BE2C (cell line): Measurements from ENCODE around the gene TSPOAP1.

Experiments
- DNase-seq: peaks from one replicate; pipeline ENCODE4 v3.0.0-alpha.2; 2020
- H3K27me3 ChIP-seq: fragments of 250-450 bp; sonication (Bioruptor Pico); 2 replicates; pipeline ENCODE4 v1.5.1; 2020; ENCODE audit warnings: mild to moderate bottlenecking
- H3K36me3 ChIP-seq: fragments of 250-450 bp; sonication (Bioruptor Pico); 2 replicates; pipeline ENCODE4 v1.5.1; 2020; ENCODE audit warnings: mild to moderate bottlenecking
- H3K4me1 ChIP-seq: fragments of 250-450 bp; sonication (Bioruptor Pico); 2 replicates; pipeline ENCODE4 v1.5.1; 2020
- H3K4me3 ChIP-seq: 2 replicates; pipeline ENCODE4 v1.5.1; 2011; ENCODE audit warnings: low read depth, low read length
- H3K9me3 ChIP-seq: fragments of 250-450 bp; sonication (Bioruptor Pico); 2 replicates; pipeline ENCODE4 v1.5.1; 2020
- TF ChIP-seq, protein P1 (sequence below): IDR thresholded peaks from 2 replicates; pipeline ENCODE4 v1.5.1; 2012; ENCODE audit warnings: mild to moderate bottlenecking, low read depth, low read length

TSPOAP1 gene

DNA sequence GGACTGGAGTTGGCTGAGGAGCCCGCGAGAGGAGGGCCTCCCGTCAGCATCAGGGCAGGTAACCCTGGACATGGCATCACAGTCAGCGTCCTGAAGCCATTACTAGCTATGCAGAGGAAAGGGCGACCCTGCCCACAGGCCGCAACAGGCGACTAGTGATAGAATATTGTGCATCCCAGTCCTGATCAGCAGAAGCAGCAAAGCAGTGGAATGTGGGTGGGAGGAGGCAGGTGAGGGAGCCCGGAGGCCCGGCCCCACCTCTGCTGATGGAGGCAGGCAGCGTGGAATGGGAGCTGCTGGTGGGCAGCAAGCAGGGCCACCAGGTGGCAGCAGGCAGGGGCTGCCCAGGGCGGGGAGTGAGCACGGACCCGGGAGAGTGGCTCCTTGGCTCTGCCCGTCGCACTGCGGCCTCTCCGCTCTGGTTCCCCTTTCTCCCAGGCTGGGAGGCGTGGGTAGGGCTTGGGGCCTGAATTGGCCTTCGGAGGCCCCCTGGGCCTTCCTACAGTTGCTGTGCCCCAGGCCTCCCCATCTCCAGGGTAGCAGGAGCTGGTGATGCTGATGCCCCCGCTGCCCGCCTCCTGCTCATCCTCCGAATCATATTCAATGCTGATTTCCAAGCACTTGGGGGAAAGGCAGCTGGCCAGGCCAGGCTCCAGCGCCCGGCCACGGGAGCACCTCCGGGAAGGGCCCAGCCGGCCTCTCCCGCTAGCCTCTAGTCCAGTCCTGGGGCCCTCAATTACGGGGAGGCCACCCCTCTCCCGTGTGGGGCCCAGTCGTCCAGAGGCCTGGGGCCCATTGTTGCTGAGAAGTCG lies 20.2 kb downstream of the TSPOAP1 start:
- Histone ChIP-seq H3K27me3 (peaks cover 7% of the 10 kb centered on the region; the same call in 1 of the 2 replicates), H3K9me3 (no peaks in the 10 kb centered on the region), H3K4me3 (no peak overlapping the region), H3K4me1 (no peaks in the 10 kb centered on the region), H3K36me3 (no peaks in the 10 kb centered on the region)
- peak; percentile 62 for DNase-seq
- TF ChIP-seq, protein P1, sequence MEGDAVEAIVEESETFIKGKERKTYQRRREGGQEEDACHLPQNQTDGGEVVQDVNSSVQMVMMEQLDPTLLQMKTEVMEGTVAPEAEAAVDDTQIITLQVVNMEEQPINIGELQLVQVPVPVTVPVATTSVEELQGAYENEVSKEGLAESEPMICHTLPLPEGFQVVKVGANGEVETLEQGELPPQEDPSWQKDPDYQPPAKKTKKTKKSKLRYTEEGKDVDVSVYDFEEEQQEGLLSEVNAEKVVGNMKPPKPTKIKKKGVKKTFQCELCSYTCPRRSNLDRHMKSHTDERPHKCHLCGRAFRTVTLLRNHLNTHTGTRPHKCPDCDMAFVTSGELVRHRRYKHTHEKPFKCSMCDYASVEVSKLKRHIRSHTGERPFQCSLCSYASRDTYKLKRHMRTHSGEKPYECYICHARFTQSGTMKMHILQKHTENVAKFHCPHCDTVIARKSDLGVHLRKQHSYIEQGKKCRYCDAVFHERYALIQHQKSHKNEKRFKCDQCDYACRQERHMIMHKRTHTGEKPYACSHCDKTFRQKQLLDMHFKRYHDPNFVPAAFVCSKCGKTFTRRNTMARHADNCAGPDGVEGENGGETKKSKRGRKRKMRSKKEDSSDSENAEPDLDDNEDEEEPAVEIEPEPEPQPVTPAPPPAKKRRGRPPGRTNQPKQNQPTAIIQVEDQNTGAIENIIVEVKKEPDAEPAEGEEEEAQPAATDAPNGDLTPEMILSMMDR: peak; percentile 53

GRCh38 chr17:58307468-58308172 lies 21.0 kb downstream of the TSPOAP1 start:
- H3K9me3 ChIP-seq: no peaks in the 10 kb centered on the region
- peaks cover 7% of the 10 kb centered on the region; the same call in 1 of the 2 replicates for H3K27me3 ChIP-seq
- H3K4me3 ChIP-seq: no peak overlapping the region
- no peaks in the 10 kb centered on the region for H3K36me3 ChIP-seq
- no peaks in the 10 kb centered on the region for H3K4me1 ChIP-seq
- TF ChIP-seq, protein P1: no peak
- no peak for DNase-seq

GRCh38 chr17:58306131-58306951 lies 22.3 kb downstream of the TSPOAP1 start:
- H3K27me3 ChIP-seq: peaks cover 7% of the 10 kb centered on the region; the same call in 1 of the 2 replicates
- H3K36me3 ChIP-seq: no peaks in the 10 kb centered on the region
- H3K9me3 ChIP-seq: no peaks in the 10 kb centered on the region
- DNase-seq: no peak
- TF ChIP-seq, protein P1: no peak
- no peak overlapping the region for H3K4me3 ChIP-seq
- H3K4me1 ChIP-seq: no peaks in the 10 kb centered on the region

DNA sequence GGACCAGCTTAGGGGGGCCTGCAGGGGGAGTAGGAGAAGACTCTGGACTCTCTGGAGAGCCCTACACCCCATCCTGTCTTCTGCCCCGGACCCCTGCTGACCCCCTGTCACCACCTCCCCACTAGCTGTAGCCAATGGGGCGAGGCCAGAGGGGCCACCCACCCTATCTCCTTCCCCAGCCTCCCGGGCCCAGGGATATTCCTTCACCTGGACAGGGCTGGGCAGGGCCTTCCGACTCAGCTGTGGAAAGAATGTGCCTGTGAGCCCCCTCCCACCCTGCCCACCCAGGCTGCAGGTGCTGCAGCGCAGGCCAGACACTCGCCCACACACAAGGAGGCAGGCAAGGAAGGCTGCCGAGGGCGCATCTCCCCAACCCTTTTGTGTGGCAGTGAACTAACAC lies 23.0 kb downstream of the TSPOAP1 start:
- no peaks in the 10 kb centered on the region for H3K9me3 ChIP-seq
- no peak overlapping the region for H3K4me3 ChIP-seq
- no peaks in the 10 kb centered on the region for H3K36me3 ChIP-seq
- peaks cover 10% of the 10 kb centered on the region for H3K27me3 ChIP-seq
- H3K4me1 ChIP-seq: no peaks in the 10 kb centered on the region
- no peak for DNase-seq
- TF ChIP-seq, protein P1: no peak

- Histone ChIP-seq H3K36me3 (no peaks in the 10 kb centered on the region), H3K27me3 (peaks cover 14% of the 10 kb centered on the region), H3K4me1 (no peaks in the 10 kb centered on the region), H3K4me3 (no peak overlapping the region), H3K9me3 (no peaks in the 10 kb centered on the region)
- no peak for DNase-seq
- TF ChIP-seq, protein P1: no peak
Measured at GRCh38 chr17:58304750-58305486, 23.7 kb downstream of the TSPOAP1 start.
